Stomach (tissue), 4 donors: Measurements from ENCODE around the gene HNRNPH1.
"Not testable (repeated sequence)": the region's sequence is repeated elsewhere in the genome, so short reads cannot be mapped to it uniquely, and the experiment has no call there.

Source experiments
- CTCF ChIP-seq, 7 experiments: fragments of 450-650 bp in 4 of 7; fragments of 200-600 bp in 3 of 7; sonication (generic) in 3 of 7; IDR thresholded peaks; one replicate each; pipeline ENCODE4 v1.5.1; 2016 to 2019; ENCODE audit warnings: antibody characterized with exemption in 7 of 7, control low read depth in 2 of 7, mild to moderate bottlenecking in 1 of 7
- POLR2A ChIP-seq, 4 donors: fragments of 450-650 bp; IDR thresholded peaks; one replicate each; pipeline ENCODE4 v1.6.1; 2016; ENCODE audit warnings: antibody characterized with exemption in 4 of 4, control low read depth in 2 of 4, mild to moderate bottlenecking in 1 of 4, moderate library complexity in 1 of 4

GRCh38 chr5:179642626-179643025, 19.2 kb upstream of the HNRNPH1 start:
- not testable (repeated sequence) for TF ChIP-seq CTCF, POLR2A (IDR thresholded peaks at IDR 0.05)
